ENCODE measurements around the gene RANGAP1. TPM values are rescaled to one million over a fixed set of nuclear protein-coding genes. Genes with fewer than 3 reads are reported as not detected.

The RANGAP1 gene, protein sequence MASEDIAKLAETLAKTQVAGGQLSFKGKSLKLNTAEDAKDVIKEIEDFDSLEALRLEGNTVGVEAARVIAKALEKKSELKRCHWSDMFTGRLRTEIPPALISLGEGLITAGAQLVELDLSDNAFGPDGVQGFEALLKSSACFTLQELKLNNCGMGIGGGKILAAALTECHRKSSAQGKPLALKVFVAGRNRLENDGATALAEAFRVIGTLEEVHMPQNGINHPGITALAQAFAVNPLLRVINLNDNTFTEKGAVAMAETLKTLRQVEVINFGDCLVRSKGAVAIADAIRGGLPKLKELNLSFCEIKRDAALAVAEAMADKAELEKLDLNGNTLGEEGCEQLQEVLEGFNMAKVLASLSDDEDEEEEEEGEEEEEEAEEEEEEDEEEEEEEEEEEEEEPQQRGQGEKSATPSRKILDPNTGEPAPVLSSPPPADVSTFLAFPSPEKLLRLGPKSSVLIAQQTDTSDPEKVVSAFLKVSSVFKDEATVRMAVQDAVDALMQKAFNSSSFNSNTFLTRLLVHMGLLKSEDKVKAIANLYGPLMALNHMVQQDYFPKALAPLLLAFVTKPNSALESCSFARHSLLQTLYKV
- total RNA-seq = 41.6 and 57.7 TPM in 2 replicates

GRCh38 chr22:41285820-41286638 lies at the start of gene RANGAP1:
Gene RANGAP1 (minus strand): TSS chr22:41286187. CDS start chr22:41281044, 5,143 bp downstream.

DNA sequence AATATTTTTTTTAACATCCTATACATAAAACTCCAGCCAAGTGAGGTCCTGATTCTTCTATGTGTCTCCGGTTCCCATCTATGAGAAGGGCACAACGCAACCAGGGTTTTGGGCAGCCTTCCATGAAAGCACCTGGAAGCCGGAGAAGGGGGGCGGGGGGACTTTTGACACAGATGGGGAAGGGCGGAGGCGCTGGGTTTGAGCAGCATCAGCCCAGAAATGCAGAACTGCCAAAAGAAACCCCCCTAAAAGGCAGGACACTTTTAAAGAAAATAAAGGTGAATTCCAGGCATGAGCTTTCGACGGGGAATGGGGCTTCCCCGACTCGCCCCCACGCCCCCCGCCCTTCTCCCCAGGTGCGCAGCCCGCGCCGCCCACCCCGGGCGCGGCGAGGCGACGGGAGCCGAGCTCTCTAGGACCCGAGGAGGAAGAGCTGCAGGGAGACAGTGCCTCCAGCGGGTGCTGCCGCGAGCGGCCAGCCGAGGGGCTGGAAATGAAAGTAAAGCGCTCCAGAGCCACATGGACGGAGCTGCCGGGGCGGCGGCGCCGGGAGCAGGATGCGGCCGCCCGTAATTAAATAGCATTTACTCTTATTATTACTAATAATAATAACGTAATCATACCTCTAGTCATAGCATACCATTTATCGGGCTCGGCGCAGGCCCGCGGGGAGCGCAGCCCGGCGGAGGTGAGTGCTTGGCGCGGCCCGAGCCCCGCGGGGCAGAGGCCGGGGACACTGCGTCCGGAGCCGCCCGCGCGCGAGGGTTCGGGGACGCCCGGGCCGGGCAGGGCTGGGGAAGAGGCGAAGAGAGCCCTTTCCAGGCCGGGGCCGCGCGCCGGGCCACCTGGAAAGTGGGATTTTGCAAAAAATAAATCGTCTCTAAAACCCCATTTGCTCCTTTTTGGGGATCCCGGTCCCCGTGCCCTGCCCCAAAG lies 15.4 kb upstream of the RANGAP1 start, which contains the start of gene ZC3H7B:
Gene ZC3H7B, plus strand, starts transcription at position 441 of the 936 bp plus-strand sequence. CDS start 19,136 bp downstream, outside the sequence.

GRCh38 chr22:41240377-41241132 lies 45.4 kb downstream of the RANGAP1 start, which contains the start of gene CHADL:
Gene CHADL (minus strand): TSS chr22:41240931. CDS start chr22:41240881, 50 bp downstream.

DNA sequence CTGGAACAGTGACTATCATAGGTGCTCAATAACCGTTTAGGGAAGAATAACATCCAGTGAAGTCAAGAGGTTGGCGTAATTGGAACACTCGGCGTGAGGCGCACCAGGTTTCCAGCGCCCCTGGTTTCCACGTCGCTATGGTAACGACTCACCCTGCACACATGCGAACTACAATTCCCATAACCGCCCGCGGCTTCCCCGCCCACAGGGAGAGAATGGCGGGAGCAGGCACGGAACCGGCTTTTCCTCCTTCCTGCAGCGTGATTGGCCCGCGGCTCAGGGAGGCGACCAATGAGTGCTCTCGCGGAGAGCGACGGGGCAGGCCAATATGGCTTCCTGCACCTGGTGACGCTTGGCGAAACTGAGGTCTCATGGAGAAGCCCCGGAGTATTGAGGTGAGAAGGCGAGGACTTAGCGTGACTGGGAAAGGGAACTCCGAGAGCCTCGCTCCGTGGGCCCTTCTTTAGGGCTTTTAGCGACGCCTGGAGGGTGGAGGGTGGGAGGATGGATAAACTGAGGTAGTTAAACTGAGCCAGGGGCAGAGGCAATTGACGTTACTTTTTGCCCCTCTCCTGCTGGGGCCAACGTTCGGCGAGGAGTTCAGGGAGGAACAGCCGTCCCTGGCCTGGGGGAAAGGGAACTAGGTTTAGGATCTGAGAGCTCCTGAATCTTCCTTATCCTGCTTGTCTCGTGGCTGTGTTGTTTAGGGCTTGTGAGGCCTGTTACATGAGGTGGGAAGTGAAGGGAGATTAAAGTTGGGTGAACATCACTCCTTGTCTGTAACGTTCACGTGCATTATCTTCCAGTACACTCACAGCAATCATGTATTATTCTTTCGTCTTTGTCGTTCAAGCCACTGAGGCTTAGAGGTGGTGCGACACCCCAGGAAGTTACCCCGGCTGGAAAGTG lies 80.7 kb downstream of the RANGAP1 start, which contains the start of gene L3MBTL2:
Gene L3MBTL2, plus strand, starts transcription at position 321 of the 909 bp plus-strand sequence. Its CDS starts 51 bp downstream, at position 372.

Small RNA genes lying within 50 kb of the gene (small RNA-seq; reads per million reads assigned to genes)
- not detected for gene MIR6889

Other genes starting within 250 kb of the RANGAP1 start
- 56.4 and 74.4 TPM in 2 replicates for gene EP300, start 193.6 kb downstream of the RANGAP1 start, total RNA-seq
- 18.8 and 20.4 TPM in 2 replicates for gene L3MBTL2, start 80.9 kb downstream of the RANGAP1 start, total RNA-seq
- gene CHADL, start 45.3 kb downstream of the RANGAP1 start, total RNA-seq = 0.78 and 1.5 TPM in 2 replicates
- 48.1 and 52.4 TPM in 2 replicates for gene ZC3H7B, start 15.3 kb upstream of the RANGAP1 start, total RNA-seq
- gene TEF, start 95.8 kb upstream of the RANGAP1 start, total RNA-seq = 9.5 and 10.6 TPM in 2 replicates
- gene TOB2, start 160.6 kb upstream of the RANGAP1 start, total RNA-seq = 31.6 and 35.6 TPM in 2 replicates
- gene PHF5A, start 182.5 kb upstream of the RANGAP1 start, total RNA-seq = 31.3 and 33.6 TPM in 2 replicates
- gene ACO2, start 182.9 kb upstream of the RANGAP1 start, total RNA-seq = 46.8 and 52.7 TPM in 2 replicates